ENCODE measurements around the gene KLRC3.

DNA sequence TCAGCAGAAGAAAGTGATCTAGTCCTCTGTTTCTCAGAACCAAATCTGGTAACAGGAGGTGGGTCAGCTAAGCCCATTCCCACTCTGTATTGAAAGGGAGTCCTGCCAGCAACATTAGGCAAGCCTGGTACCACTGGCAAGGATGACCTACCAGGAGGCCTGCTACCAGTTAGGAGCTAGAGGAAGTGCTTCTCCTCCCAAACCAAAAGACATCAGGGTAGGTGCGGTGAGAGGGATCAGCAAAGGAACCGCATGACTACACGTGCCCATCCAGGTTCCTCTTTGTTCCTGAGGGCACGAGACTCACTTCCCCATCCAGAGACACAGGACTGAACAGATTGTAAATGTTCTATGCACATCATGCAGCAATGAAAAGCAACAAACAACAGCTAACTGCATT is 13.7 kb downstream of the KLRC3 start:
- TF ChIP-seq, protein P1, sequence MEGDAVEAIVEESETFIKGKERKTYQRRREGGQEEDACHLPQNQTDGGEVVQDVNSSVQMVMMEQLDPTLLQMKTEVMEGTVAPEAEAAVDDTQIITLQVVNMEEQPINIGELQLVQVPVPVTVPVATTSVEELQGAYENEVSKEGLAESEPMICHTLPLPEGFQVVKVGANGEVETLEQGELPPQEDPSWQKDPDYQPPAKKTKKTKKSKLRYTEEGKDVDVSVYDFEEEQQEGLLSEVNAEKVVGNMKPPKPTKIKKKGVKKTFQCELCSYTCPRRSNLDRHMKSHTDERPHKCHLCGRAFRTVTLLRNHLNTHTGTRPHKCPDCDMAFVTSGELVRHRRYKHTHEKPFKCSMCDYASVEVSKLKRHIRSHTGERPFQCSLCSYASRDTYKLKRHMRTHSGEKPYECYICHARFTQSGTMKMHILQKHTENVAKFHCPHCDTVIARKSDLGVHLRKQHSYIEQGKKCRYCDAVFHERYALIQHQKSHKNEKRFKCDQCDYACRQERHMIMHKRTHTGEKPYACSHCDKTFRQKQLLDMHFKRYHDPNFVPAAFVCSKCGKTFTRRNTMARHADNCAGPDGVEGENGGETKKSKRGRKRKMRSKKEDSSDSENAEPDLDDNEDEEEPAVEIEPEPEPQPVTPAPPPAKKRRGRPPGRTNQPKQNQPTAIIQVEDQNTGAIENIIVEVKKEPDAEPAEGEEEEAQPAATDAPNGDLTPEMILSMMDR (IDR thresholded peaks at IDR 0.05), result no peak
- TF ChIP-seq POLR2A (IDR thresholded peaks at IDR 0.05), result no peak
